Sigmoid colon (tissue), 7 donors: Measurements from ENCODE around the gene TMEM185B. TPM values are rescaled to one million over a fixed set of nuclear protein-coding genes. Genes with fewer than 3 reads are reported as not detected.
"Not testable (repeated sequence)": the region's sequence is repeated elsewhere in the genome, so short reads cannot be mapped to it uniquely, and the experiment has no call there.

ENCODE experiments used
- DNase-seq: peaks from one replicate; pipeline ENCODE4 v3.0.0-alpha.2; 2019
- H3K27ac ChIP-seq, 4 donors: fragments of 200-600 bp; sonication (generic); one replicate each; pipeline ENCODE4 v1.5.1; 2016 to 2019; ENCODE audit warnings: mild to moderate bottlenecking in 1 of 4
- H3K27me3 ChIP-seq, 3 donors: fragments of 200-600 bp; sonication (generic); one replicate each; pipeline ENCODE4 v1.5.1; 2019; ENCODE audit warnings: mild to moderate bottlenecking in 1 of 3
- H3K36me3 ChIP-seq, 4 donors: fragments of 200-600 bp; sonication (generic); one replicate each; pipeline ENCODE4 v1.5.1; 2016 to 2019
- H3K4me1 ChIP-seq, 4 donors: fragments of 200-600 bp; sonication (generic); one replicate each; pipeline ENCODE4 v1.5.1; 2017 to 2019
- H3K4me3 ChIP-seq, 4 donors: fragments of 200-600 bp; sonication (generic); one replicate each; pipeline ENCODE4 v1.5.1; 2017 to 2019; ENCODE audit warnings: mild to moderate bottlenecking in 2 of 4, moderate library complexity in 1 of 4
- H3K9me3 ChIP-seq, 4 donors: fragments of 200-600 bp in 3 of 4; sonication (generic) in 3 of 4; one replicate each; pipeline versions ENCODE4 v1.5.1 to v1.6.1; 2013 to 2019
- EP300 ChIP-seq, 4 donors: sonication (generic); formaldehyde crosslinking; IDR thresholded peaks; one replicate each; pipeline ENCODE4 v1.6.1; 2017; ENCODE audit warnings: antibody characterized with exemption in 4 of 4
- POLR2A ChIP-seq, 2 donors: fragments of 450-650 bp; IDR thresholded peaks; one replicate each; pipeline ENCODE4 v1.6.1; 2016; ENCODE audit warnings: antibody characterized with exemption in 2 of 2, mild to moderate bottlenecking in 2 of 2, moderate library complexity in 2 of 2
- POLR2AphosphoS5 ChIP-seq, 4 donors: sonication (generic); formaldehyde crosslinking; IDR thresholded peaks; one replicate each; pipeline ENCODE4 v1.6.1; 2017; ENCODE audit warnings: antibody characterized with exemption in 4 of 4
- WGBS, 2 donors: extraction: QIAGEN DNeasy Blood & Tissue Kit; methylation state at CpG; one replicate each; pipeline ENCODE4 v1.1.7; 2013; 5-methylcytosine and 5-hydroxymethylcytosine counted together
- intact Hi-C: fragments of 100-400 bp; cut with DNase I; formaldehyde crosslinking; loops from one replicate; pipeline ENCODE4 v1.15.1; 2023
- polyA plus RNA-seq, 3 donors: library from polyadenylated mRNA; stranded (reverse); fragments of 200-250 nt; gene quantifications; one replicate each; pipeline ENCODE4 v1.2.3, GENCODE V29; 2013
- total RNA-seq, 4 donors: library from RNA; depleted of rRNA; stranded (reverse); fragments of >200 nt; gene quantifications; one replicate each; pipeline ENCODE4 v1.1.0, GENCODE V29; 2016
- TF ChIP-seq, protein P1 (sequence below), 4 experiments: fragments of 450-650 bp in 3 of 4; fragments of 200-600 bp in 1 of 4; IDR thresholded peaks; one replicate each; pipeline ENCODE4 v1.5.1; 2016 to 2019; ENCODE audit warnings: antibody characterized with exemption in 4 of 4, mild to moderate bottlenecking in 3 of 4, moderate library complexity in 2 of 4
- donor health status: healthy with polysubstance abuse.
- donor health status: Bipolar disorder and iron deficiency.
- donor health status: healthy.

TMEM185B gene
- total and polyA plus RNA-seq, 7 donors = 1.6 to 32.1 (median 16.8) TPM

- DNase-seq = no peak
- TF ChIP-seq EP300 (IDR thresholded peaks at IDR 0.05) = no peak
- no peak for TF ChIP-seq POLR2A (IDR thresholded peaks at IDR 0.05)
- TF ChIP-seq POLR2AphosphoS5 (IDR thresholded peaks at IDR 0.05) = no peak
- Histone ChIP-seq H3K4me3 (no peak overlapping the region), H3K27me3 (no peaks in the 10 kb centered on the region), H3K4me1 (peaks cover 0 to 5% (median 0%) of the 10 kb centered on the region in 4 donors), H3K36me3 (no peaks in the 10 kb centered on the region), H3K27ac (no peak overlapping the region), H3K9me3 (no peaks in the 10 kb centered on the region)
- 73 to 77% methylated on average over 3 of the region's 3 CpGs for WGBS, 2 donors
- intact Hi-C loops = no loop called here
These were observed 18.8 kb downstream of the TMEM185B start for GRCh38 chr2:120204417-120204816.

GRCh38 chr2:120204022-120204405, 19.2 kb downstream of the TMEM185B start:
- no peaks in the 10 kb centered on the region for H3K9me3 ChIP-seq
- H3K27me3 ChIP-seq = no peaks in the 10 kb centered on the region
- WGBS, 2 donors = 90 to 91% methylated on average over 5 of the region's 5 CpGs
- H3K4me1 ChIP-seq = peaks cover 0 to 5% (median 0%) of the 10 kb centered on the region in 4 donors
- no peak for TF ChIP-seq POLR2AphosphoS5 (IDR thresholded peaks at IDR 0.05)
- TF ChIP-seq EP300 (IDR thresholded peaks at IDR 0.05) = no peak
- TF ChIP-seq, protein P1, sequence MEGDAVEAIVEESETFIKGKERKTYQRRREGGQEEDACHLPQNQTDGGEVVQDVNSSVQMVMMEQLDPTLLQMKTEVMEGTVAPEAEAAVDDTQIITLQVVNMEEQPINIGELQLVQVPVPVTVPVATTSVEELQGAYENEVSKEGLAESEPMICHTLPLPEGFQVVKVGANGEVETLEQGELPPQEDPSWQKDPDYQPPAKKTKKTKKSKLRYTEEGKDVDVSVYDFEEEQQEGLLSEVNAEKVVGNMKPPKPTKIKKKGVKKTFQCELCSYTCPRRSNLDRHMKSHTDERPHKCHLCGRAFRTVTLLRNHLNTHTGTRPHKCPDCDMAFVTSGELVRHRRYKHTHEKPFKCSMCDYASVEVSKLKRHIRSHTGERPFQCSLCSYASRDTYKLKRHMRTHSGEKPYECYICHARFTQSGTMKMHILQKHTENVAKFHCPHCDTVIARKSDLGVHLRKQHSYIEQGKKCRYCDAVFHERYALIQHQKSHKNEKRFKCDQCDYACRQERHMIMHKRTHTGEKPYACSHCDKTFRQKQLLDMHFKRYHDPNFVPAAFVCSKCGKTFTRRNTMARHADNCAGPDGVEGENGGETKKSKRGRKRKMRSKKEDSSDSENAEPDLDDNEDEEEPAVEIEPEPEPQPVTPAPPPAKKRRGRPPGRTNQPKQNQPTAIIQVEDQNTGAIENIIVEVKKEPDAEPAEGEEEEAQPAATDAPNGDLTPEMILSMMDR (IDR thresholded peaks at IDR 0.05) = no peak
- no peak for TF ChIP-seq POLR2A (IDR thresholded peaks at IDR 0.05)
- H3K4me3 ChIP-seq = no peak overlapping the region
- no peaks in the 10 kb centered on the region for H3K36me3 ChIP-seq
- no peak overlapping the region for H3K27ac ChIP-seq
- DNase-seq = no peak
- intact Hi-C loops = no loop called here

- no peaks in the 10 kb centered on the region for H3K36me3 ChIP-seq
- intact Hi-C loops = no loop called here
- WGBS, 2 donors = 66 to 77% methylated on average over 10 of the region's 10 CpGs
These were observed 19.8 kb downstream of the TMEM185B start for GRCh38 chr2:120203251-120204021.

DNA sequence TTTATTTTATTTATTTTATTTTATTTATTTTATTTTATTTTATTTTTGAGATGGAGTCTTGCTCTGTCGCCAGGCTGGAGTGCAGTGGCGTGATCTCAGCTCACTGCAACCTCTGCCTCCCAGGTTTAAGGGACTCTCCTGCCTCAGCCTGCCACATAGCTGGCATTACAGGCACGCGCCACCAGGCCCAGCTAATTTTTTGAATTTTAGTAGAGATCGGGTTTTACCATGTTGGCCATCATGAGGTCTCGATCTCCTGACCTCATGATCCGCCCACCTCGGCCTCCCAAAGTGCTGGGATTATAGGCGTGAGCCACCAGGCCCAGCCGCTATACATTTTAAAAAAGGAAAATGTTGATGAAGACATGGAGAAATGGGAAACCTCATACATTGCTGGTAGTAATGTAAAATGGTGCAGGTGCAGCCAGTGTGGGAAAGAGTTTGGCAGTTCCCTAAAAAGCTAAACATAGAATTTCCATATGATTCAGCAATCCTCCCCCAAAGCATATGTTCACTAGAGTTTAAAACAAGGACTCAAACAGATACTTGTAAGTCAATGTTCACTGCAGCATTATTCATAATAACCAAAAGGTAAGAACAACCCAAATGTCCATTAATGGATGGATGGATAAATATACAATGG, 23.3 kb downstream of the TMEM185B start:
- DNase-seq, H3K27ac ChIP-seq, H3K4me3 ChIP-seq, H3K27me3 ChIP-seq, intact Hi-C loops, H3K4me1 ChIP-seq, H3K36me3 ChIP-seq, H3K9me3 ChIP-seq: not testable (repeated sequence)
- WGBS, 2 donors = 96 to 98% methylated on average over 10 of the region's 10 CpGs

More at GRCh38 chr2:120203251-120204021, 19.8 kb downstream of the TMEM185B start:
- no peaks in the 10 kb centered on the region for H3K9me3 ChIP-seq
- H3K4me3 ChIP-seq = no peak overlapping the region
- peaks cover 0 to 5% (median 0%) of the 10 kb centered on the region in 4 donors for H3K4me1 ChIP-seq
- TF ChIP-seq EP300 (IDR thresholded peaks at IDR 0.05) (no peak), POLR2AphosphoS5 (IDR thresholded peaks at IDR 0.05) (no peak), POLR2A (IDR thresholded peaks at IDR 0.05) (no peak)
- TF ChIP-seq, protein P1 (IDR thresholded peaks at IDR 0.05) = no peak
- H3K27ac ChIP-seq = no peak overlapping the region
- H3K27me3 ChIP-seq = no peaks in the 10 kb centered on the region
- no peak for DNase-seq

DNA sequence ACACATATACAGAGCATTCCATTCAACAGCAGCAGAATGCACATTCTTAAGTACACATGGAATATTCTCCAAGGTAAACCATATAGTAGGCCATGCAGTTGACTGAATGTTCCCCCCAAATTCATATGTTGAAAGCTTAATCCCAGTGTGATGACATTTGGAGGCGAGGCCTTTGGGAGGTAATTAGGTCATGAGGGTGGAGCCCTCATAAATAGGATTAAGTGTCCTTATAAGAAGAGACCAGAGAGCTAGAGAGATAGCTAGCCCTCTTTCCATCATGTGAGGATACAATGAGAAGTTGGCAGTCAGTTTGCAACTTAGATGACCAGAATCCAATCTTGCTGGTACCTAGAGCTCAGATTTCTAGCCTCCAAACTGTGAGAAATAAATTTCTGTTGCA, 27.6 kb downstream of the TMEM185B start:
- Histone ChIP-seq H3K27ac (no peak overlapping the region), H3K9me3 (peaks cover 0 to 4% (median 0%) of the 10 kb centered on the region in 4 donors), H3K4me3 (no peak overlapping the region), H3K4me1 (no peaks in the 10 kb centered on the region), H3K27me3 (no peaks in the 10 kb centered on the region), H3K36me3 (no peaks in the 10 kb centered on the region)
- 90 to 97% methylated on average over 1 of the region's 1 CpG for WGBS, 2 donors
- DNase-seq = no peak
- intact Hi-C loops = no loop called here
- no peak for TF ChIP-seq EP300 (IDR thresholded peaks at IDR 0.05)
- TF ChIP-seq POLR2AphosphoS5 (IDR thresholded peaks at IDR 0.05) = no peak
- TF ChIP-seq POLR2A (IDR thresholded peaks at IDR 0.05) = no peak
- TF ChIP-seq, protein P1 (IDR thresholded peaks at IDR 0.05) = no peak
